BJ (cell line): ENCODE data around the gene PPM1F. TPM values are rescaled to one million over a fixed set of nuclear protein-coding genes. Genes with fewer than 3 reads are reported as not detected.
"Not testable (repeated sequence)": the region's sequence is repeated elsewhere in the genome, so short reads cannot be mapped to it uniquely, and the experiment has no call there.

Experiments used
- CTCF ChIA-PET: fragments of 350-600 bp; formaldehyde crosslinking; extraction: SDS; loops from one replicate; lab custom pipeline; 2021; ENCODE audit warnings: antibody characterized with exemption, inconsistent platforms; lab: Yijun Ruan, JAX
- POLR2A ChIA-PET: fragments of 300-600 bp; sonication (Branson Sonifier 250); formaldehyde crosslinking; extraction: SDS; loops from one replicate; lab custom pipeline; 2021; ENCODE audit warnings: antibody characterized with exemption; lab: Charles Lee
- DNase-seq: peaks from one replicate; pipeline ENCODE4 v3.0.0-alpha.2; 2011; ENCODE audit warnings: low read depth
- H3K27me3 ChIP-seq: 2 replicates; pipeline ENCODE4 v1.6.0; 2011; ENCODE audit warnings: low read length; ENCODE audit not compliant: control insufficient read depth, insufficient read depth
- H3K36me3 ChIP-seq: 2 replicates; pipeline ENCODE4 v1.5.1; 2011; ENCODE audit warnings: low read length; ENCODE audit not compliant: control insufficient read depth, insufficient read depth
- H3K4me3 ChIP-seq: 2 replicates; pipeline ENCODE4 v1.5.1; 2011; ENCODE audit warnings: low read depth, mild to moderate bottlenecking, control low read depth, low read length
- CTCF ChIP-seq: IDR thresholded peaks from 2 replicates; pipeline ENCODE4 v1.5.1; 2011; ENCODE audit warnings: low read depth, mild to moderate bottlenecking, control low read depth, inconsistent platforms, low read length, moderate library complexity; ENCODE audit not compliant: insufficient read depth
- polyA plus RNA-seq: library from polyadenylated mRNA; depleted of rRNA; stranded (reverse); fragments of >200 nt; gene quantifications from 2 replicates; pipeline ENCODE4 v1.2.3, GENCODE V29; 2011

PPM1F gene
- polyA plus RNA-seq, 1 experiment = 25.3 TPM

GRCh38 chr22:21907638-21908522 is 44.8 kb downstream of the PPM1F start:
- H3K4me3 ChIP-seq = no peak overlapping the region
- ChIA-PET CTCF (interaction anchor here (0.8 to 1.9 kb wide), 3 partner anchors 13 to 195 kb away, joined by 3 to 4 read pairs (median 4); partner anchors contain the start of gene PPM1F), POLR2A (no interaction called here)
- H3K36me3 ChIP-seq = no peaks in the 10 kb centered on the region
- no peak for TF ChIP-seq CTCF
- no peaks in the 10 kb centered on the region for H3K27me3 ChIP-seq
- DNase-seq = no peak

GRCh38 chr22:21905234-21905633 is 47.4 kb downstream of the PPM1F start:
- DNase-seq, H3K4me3 ChIP-seq, H3K36me3 ChIP-seq, H3K27me3 ChIP-seq, CTCF ChIA-PET: not testable (repeated sequence)
- POLR2A ChIA-PET = interaction anchor here (0.7 kb wide), 1 partner anchor 126 kb away, joined by 8 read pairs; no protein-coding TSS in a partner anchor

DNA sequence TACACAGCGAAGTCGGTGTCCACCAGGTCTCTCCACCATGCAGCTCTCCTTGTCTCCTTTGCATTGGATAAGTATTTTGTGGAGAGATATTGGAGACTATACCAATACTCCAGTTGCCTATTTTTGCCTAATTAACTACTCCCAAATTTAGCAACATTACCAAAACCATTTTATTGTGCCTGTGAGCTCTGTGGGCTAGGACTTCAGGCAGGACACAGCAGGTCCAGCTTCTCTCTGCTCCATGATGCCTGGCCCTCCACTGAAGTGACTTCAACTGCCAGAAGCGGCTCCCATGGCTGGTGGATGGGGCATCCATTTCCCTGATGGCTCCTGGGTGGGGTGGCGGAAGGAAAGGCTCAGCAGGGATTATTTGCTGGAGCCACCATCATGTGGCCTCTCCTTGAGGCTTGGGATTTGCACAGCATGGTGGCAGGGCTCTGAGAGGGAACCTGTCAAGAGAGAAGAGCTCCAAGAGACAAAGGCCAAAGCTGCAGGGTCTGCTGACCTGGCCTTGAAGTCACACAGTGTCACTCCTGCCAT is 48.3 kb downstream of the PPM1F start:
- Histone ChIP-seq H3K36me3 (no peaks in the 10 kb centered on the region), H3K27me3 (no peaks in the 10 kb centered on the region), H3K4me3 (no peak overlapping the region)
- POLR2A ChIA-PET = no interaction called here
- CTCF ChIA-PET = interaction anchor here (1.3 kb wide), 1 partner anchor 34 kb away, joined by 3 read pairs; no protein-coding TSS in a partner anchor
- no peak for TF ChIP-seq CTCF
- no peak for DNase-seq

GRCh38 chr22:21903283-21903682 is 49.4 kb downstream of the PPM1F start:
- Histone ChIP-seq H3K36me3 (no peaks in the 10 kb centered on the region), H3K4me3 (no peak overlapping the region), H3K27me3 (no peaks in the 10 kb centered on the region)
- DNase-seq = no peak
- ChIA-PET POLR2A (no interaction called here), CTCF (no interaction called here)
- no peak for TF ChIP-seq CTCF

- POLR2A ChIA-PET = no interaction called here
Observed at GRCh38 chr22:21902296-21903087, 50.2 kb downstream of the PPM1F start.

More at GRCh38 chr22:21902296-21903087, 50.2 kb downstream of the PPM1F start:
- no peak for DNase-seq
- Histone ChIP-seq H3K27me3 (no peaks in the 10 kb centered on the region), H3K4me3 (no peak overlapping the region), H3K36me3 (no peaks in the 10 kb centered on the region)
- TF ChIP-seq CTCF = no peak
- CTCF ChIA-PET = no interaction called here
